NT2/D1 (cell line): ENCODE data around the gene OR13C5.

ENCODE experiments used
- YY1 ChIP-seq: IDR thresholded peaks from 2 replicates; pipeline ENCODE4 v1.6.1; 2011; ENCODE audit not compliant: insufficient read length, insufficient read depth
- ZNF274 ChIP-seq: IDR thresholded peaks from 2 replicates; pipeline ENCODE4 v1.6.1; 2011; ENCODE audit warnings: mild to moderate bottlenecking, low read depth, low read length

DNA sequence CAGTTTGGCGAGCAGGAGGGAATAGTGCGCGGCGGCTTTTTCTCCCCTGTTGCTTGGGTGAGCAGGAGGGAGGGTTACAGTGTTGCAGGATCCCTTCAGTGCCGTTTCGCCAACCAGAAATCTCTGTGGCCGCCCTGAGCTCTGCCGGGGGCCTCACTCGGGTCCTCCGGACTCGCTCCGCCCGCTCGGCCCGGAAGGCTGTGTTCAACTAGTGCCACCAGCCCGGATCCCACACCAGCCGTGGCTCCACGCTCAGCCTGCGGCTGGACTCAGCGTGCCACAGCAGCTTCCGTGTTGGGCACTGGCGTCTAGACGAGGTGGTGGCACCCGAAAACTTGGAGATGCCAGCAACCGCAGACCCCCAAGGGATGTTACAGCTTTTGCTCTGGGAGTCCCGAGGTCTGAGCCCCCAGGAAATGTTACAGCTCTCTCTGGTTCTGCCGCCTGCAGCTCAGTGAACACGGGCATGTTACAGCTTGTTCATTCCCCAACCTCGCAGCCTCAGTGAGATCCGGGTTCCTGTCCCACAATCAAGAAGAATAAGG, 34.8 kb upstream of the OR13C5 start:
- no peak for TF ChIP-seq ZNF274
- no peak for TF ChIP-seq YY1
